Stimulated activated CD8-positive, alpha-beta memory T cell treated with anti-CD3 and anti-CD28 coated beads, Interleukin-2, amount 100 ng/mL, for 1 hour (primary cell): ENCODE measurements around the gene ACADS.
"Not testable (repeated sequence)": the region's sequence is repeated elsewhere in the genome, so short reads cannot be mapped to it uniquely, and the experiment has no call there.

ENCODE experiments used
- DNase-seq, 2 donors: peaks; one replicate each; pipeline ENCODE4 v3.0.0-alpha.2; 2020; ENCODE audit warnings: low read depth in 2 of 2

The ACADS gene

GRCh38 chr12:120732198-120732597 is 6.6 kb downstream of the ACADS start:
- DNase-seq = not testable (repeated sequence)

DNA sequence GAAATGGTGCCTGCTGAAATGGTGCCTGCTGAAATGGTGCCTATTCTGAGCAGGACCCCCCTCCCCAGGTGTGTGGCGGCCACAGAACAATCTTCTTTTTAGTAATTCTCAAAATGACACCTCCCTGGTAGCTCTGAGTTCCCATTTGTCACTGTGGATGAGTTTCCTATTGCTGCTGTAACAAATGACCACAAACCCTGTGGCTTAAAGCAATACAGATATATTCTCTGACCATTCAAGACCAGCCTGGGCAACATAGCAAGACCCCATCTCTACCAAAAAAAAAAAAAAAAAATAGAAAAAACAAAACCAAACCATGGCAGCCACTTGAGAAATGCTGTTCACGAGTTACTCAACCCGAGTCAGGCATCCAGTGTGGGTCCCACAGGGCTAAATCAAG is 7.9 kb downstream of the ACADS start:
- no peak for DNase-seq

- DNase-seq = no peak
Measured at GRCh38 chr12:120734210-120734609, 8.6 kb downstream of the ACADS start.

GRCh38 chr12:120735181-120735580 is 9.6 kb downstream of the ACADS start:
- DNase-seq = no peak

DNA sequence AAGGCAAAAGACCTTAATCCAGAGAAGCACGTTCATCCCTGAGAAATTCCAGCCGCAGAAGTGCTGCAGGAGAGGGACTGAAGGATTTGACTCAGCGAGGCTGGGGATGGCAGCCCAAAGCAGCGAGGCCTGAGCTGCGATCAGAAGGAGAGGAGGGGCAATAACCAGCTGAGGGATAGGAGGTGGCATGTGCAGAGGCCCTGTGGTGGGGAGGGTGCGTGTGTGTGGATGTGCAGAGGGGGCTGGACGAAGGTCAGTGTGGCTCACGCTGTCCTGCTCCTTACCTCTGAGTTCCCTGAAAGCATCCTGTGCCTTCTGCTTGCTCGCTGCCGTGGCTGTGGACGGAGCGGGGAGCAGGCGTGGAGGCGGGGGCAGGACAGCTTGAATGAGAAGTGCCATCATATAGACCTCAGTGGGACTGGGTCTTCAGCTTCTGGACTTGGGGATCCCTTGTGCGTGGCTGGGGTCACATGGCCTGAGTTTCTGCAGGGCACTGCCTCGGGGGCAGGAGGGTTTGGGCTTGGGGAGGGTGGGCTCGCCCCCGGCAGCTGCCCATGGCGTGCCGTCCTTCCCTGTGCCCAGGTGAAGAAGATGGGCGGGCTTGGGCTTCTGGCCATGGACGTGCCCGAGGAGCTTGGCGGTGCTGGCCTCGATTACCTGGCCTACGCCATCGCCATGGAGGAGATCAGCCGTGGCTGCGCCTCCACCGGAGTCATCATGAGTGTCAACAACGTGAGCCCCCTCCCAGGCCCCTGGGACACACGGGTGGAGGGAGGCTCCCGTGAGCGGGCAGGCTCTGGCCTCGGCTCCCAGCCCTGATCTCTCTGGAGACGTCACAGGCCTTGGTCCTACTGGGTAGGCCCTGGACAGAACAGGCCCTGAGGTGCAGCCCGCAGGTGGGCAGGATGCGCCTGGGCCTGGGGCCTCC is 11.0 kb downstream of the ACADS start:
- no peak for DNase-seq

DNA sequence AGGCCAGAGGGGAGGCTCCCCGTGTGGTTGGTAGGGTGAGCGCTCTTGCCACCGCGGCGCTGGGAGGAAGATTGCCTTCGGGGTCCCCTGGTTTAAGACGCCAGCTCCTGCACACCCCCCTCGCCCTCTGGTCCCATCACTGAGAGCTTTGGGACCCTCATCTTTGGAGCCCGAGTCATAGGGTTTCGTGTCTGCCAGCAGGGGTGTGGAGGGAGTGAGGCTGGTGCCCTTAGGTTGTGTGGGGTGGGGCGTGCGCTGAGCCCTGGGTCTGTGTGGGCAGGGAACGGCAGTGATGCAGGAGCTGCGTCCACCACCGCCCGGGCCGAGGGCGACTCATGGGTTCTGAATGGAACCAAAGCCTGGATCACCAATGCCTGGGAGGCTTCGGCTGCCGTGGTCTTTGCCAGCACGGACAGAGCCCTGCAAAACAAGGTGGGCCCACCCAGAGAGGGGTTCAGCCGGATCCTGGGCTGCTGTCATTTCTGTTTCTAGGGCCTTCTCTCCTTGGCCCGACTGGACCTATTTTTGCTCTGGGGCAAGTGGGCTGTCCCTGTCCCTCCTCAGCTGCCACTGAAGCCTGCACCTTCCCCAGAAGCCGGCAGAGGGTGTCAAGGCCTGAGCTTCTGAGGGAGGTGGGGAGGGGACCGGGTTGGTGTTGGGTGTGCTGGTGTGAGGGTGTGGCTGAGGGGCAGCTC is 12.1 kb downstream of the ACADS start:
- no peak for DNase-seq

DNA sequence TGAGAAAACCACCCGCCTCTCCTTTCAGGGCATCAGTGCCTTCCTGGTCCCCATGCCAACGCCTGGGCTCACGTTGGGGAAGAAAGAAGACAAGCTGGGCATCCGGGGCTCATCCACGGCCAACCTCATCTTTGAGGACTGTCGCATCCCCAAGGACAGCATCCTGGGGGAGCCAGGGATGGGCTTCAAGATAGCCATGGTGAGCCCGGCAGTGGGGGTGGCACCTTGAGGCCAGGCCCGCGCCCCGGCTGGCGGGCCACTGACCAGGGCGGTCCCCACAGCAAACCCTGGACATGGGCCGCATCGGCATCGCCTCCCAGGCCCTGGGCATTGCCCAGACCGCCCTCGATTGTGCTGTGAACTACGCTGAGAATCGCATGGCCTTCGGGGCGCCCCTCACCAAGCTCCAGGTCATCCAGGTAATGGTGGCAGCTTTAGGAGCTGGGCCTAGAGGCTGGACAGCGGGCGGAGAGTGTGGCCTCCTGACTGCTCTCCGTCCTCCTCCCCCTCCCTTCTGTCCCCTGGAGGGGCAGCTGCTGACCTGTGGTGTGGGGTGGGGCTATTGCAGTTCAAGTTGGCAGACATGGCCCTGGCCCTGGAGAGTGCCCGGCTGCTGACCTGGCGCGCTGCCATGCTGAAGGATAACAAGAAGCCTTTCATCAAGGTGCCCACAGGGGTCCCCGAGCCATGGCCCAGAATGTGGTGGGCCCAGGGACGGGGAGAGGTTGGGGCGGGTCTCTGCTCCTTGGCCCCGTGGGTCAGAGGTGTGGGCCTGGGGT is 12.8 kb downstream of the ACADS start:
- DNase-seq = no peak

- DNase-seq = no peak
Measured at GRCh38 chr12:120739031-120739762, 13.6 kb downstream of the ACADS start.

GRCh38 chr12:120739821-120740613 is 14.4 kb downstream of the ACADS start:
- no peak for DNase-seq

DNA sequence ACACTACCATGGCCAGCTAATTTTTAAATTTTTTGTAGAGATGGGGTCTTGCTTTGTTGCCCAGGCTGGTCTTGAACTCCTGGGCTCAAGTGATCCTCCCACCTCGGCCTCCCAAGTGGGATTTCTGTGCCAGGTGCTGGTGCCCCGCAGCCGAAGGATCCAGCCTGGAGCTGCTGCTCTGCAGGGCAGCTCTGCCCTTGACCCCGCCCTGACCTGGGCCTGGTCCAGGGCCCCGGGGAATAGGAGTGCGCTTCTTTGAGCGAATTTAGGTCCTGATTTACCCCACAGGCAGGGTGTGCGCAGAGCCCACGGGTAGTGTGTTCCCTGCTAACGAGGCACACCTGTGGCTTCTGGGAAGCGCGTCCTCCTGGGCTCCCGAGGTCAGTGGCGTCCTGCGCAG is 15.2 kb downstream of the ACADS start:
- no peak for DNase-seq

DNA sequence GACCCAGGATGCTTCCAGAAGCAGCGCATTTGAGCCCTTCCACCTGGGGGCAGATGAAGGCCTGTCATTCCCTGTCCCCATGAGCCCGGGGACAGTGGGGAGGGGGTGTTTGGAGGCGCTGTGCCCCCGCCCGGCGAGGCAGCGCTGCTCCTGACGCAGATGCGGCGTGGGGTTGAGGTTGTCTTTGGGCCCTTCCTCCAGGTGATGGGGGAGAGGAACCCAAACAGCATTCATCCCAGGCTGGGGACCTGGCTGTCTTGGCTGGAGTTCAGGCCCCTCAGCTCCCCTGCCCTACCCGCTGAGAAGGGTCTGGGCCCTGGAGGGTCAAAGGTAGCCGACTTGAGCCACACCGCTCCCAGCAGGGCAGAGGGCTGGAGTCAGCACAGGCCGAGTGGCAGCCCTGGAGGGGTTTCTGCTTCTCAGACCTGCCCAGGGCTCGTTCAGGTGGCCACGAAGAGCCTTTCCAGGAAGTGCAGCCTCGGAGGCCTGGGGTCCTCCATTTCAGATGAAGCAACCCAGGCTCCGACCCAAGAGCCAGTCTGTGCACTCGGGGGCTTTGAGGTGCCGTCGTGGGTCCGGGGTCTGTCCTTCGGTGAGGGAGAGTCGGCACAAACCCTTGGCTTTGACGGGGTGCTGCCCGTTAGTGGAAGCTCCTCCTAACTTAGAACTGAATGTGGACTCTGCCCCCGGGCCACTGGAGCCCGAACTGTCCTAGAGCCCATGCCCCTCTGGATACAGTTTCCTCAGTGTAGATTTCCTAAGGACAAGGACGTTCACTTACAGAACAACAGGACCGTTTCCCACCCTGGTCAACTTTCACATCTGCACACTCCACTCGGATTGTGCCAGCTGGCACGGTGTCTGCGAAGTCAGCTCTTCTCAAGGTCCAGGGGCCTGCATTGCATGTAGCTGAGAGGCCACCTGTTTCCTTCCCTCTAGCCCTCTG is 16.1 kb downstream of the ACADS start:
- DNase-seq = no peak

DNA sequence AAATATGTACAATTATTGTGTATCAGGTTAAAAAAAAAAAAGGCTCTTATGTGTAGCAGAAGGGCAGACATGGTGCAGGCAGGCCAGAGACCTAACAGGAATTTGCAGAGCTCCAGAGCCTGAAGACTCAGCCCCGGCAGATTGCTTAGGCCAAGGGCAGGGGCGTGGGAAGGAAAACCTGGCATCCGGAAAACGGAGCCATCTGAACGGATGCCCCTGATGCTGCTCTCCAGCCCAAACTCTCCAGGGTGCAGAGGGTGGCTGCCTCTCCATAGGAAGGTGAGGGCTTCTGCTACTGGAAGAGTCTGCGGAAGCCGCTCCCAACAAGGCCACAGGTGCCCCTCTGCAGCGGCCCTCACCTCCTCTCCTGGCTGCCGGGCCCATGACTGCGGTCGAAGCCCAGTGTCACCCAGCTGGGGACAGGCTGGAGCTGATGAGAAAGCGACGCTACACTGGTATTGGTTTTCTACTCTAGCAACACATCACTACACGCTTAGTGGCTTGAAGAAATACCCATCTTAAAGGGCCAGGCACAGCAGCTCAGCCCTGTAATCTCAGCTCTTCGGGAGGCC is 19.4 kb downstream of the ACADS start:
- no peak for DNase-seq

GRCh38 chr12:120748242-120748641 is 22.6 kb downstream of the ACADS start:
- DNase-seq = no peak

DNA sequence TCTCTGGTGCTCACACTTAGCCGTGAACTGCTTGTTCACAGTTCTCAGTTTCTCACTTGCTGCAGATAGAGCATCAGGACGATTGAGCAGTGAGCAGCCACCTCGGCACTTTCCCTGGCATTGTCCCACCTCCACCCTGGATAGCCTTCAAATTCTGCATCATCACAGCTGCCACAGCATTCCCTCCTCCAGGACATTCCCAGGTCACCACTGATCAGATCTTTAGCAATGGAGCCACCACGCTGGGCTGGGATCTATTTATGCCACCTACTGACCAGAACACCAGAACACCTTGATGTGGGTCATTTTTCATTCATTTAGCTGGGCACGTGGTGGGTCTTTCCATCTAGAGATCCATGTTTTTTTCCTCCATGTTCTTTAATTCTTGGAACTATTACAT is 23.6 kb downstream of the ACADS start:
- DNase-seq = no peak

GRCh38 chr12:120750806-120751205 is 25.2 kb downstream of the ACADS start:
- DNase-seq = no peak

- no peak for DNase-seq
Measured at GRCh38 chr12:120751389-120751788, 25.8 kb downstream of the ACADS start.

- DNase-seq = no peak
Measured at GRCh38 chr12:120754792-120755191, 29.2 kb downstream of the ACADS start.

GRCh38 chr12:120755269-120755668 is 29.6 kb downstream of the ACADS start:
- DNase-seq = no peak

GRCh38 chr12:120757226-120757742 is 31.7 kb downstream of the ACADS start:
- DNase-seq = no peak
